ENCODE measurements around the gene VSIG4.

Gene VSIG4

GRCh38 chrX:66000628-66001272 lies 39.1 kb downstream of the VSIG4 start (continued):
- no peak for TF ChIP-seq ZSCAN30 (tag by site-specific recombination; IDR thresholded peaks at IDR 0.05)
- TF ChIP-seq KLF1 (tag by site-specific recombination; IDR thresholded peaks at IDR 0.05) = no peak
- TF ChIP-seq ZNF768 (tag by site-specific recombination; IDR thresholded peaks at IDR 0.05) = no peak
- TF ChIP-seq TRIM28 (IDR thresholded peaks at IDR 0.05; ENCODE audit: borderline replicate concordance, low read length) = no peak
- no peak for TF ChIP-seq ZNF155 (tag by site-specific recombination; IDR thresholded peaks at IDR 0.05)
- TF ChIP-seq REPIN1 (tag by site-specific recombination; IDR thresholded peaks at IDR 0.05; ENCODE audit: low read depth) = no peak

- no peaks in the 10 kb centered on the region for H3K36me3 ChIP-seq (ENCODE audit: control insufficient read depth in 2 of 2, insufficient read depth in 1 of 2, low read length in 2 of 2)
- H3K27ac ChIP-seq (ENCODE audit: extremely low read depth, low read depth, low read length) = no peak overlapping the region
- POLR2A ChIA-PET = no interaction called here
- CTCF ChIA-PET = no interaction called here
- TF ChIP-seq ZNF785 (tag by site-specific recombination; IDR thresholded peaks at IDR 0.05) (no peak), KLF8 (tag by site-specific recombination; IDR thresholded peaks at IDR 0.05) (no peak), ZNF639 (tag by site-specific recombination; IDR thresholded peaks at IDR 0.05) (no peak), ZNF174 (tag by site-specific recombination; IDR thresholded peaks at IDR 0.05) (no peak), ZNF776 (tag by site-specific recombination; IDR thresholded peaks at IDR 0.05; ENCODE audit: borderline replicate concordance) (no peak), ELK4 (IDR thresholded peaks at IDR 0.05; ENCODE audit: borderline replicate concordance, low read depth, low read length) (no peak), ZNF184 (tag by site-specific recombination; IDR thresholded peaks at IDR 0.05) (no peak), ZNF350 (tag by site-specific recombination; IDR thresholded peaks at IDR 0.05) (no peak), ZNF155 (tag by site-specific recombination; IDR thresholded peaks at IDR 0.05) (no peak)
- H3K4me1 ChIP-seq (ENCODE audit: control insufficient read depth, insufficient read depth, low read length) = no peaks in the 10 kb centered on the region
- no peaks in the 10 kb centered on the region for H3K9me3 ChIP-seq (ENCODE audit: control insufficient read depth, insufficient read depth, low read depth, low read length)
- H3K4me3 ChIP-seq (ENCODE audit: low read depth, low read length) = no peak overlapping the region
Measured at GRCh38 chrX:66000178-66000577, 39.7 kb downstream of the VSIG4 start.

GRCh38 chrX:65999563-66000148 lies 40.2 kb downstream of the VSIG4 start:
- ChIA-PET POLR2A (no interaction called here), CTCF (no interaction called here)
- TF ChIP-seq ZNF544 (tag by site-specific recombination; IDR thresholded peaks at IDR 0.05) = no peak
- no peak for TF ChIP-seq ZNF488 (tag by site-specific recombination; IDR thresholded peaks at IDR 0.05)
- no peak for TF ChIP-seq ZNF350 (tag by site-specific recombination; IDR thresholded peaks at IDR 0.05)
- no peak for TF ChIP-seq ZNF837 (tag by site-specific recombination; IDR thresholded peaks at IDR 0.05)
- TF ChIP-seq CTCF (tag by site-specific recombination; IDR thresholded peaks at IDR 0.05) = no peak
- no peak for TF ChIP-seq PBX3 (CRISPR knock-in tag; IDR thresholded peaks at IDR 0.05)
- TF ChIP-seq, protein P1, sequence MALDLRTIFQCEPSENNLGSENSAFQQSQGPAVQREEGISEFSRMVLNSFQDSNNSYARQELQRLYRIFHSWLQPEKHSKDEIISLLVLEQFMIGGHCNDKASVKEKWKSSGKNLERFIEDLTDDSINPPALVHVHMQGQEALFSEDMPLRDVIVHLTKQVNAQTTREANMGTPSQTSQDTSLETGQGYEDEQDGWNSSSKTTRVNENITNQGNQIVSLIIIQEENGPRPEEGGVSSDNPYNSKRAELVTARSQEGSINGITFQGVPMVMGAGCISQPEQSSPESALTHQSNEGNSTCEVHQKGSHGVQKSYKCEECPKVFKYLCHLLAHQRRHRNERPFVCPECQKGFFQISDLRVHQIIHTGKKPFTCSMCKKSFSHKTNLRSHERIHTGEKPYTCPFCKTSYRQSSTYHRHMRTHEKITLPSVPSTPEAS (tag by site-specific recombination; IDR thresholded peaks at IDR 0.05) = no peak
- TF ChIP-seq GLIS1 (tag by site-specific recombination; IDR thresholded peaks at IDR 0.05) = no peak
- TF ChIP-seq ZNF48 (tag by site-specific recombination; IDR thresholded peaks at IDR 0.05) = no peak
- no peak for TF ChIP-seq ZNF707 (tag by site-specific recombination; IDR thresholded peaks at IDR 0.05)
- no peak for TF ChIP-seq ZNF133 (tag by site-specific recombination; IDR thresholded peaks at IDR 0.05)
- TF ChIP-seq ZNF510 (tag by site-specific recombination; IDR thresholded peaks at IDR 0.05; ENCODE audit: insufficient replicate concordance) = no peak
- H3K4me3 ChIP-seq (ENCODE audit: low read depth, low read length) = no peak overlapping the region
- H3K4me1 ChIP-seq (ENCODE audit: control insufficient read depth, insufficient read depth, low read length) = no peaks in the 10 kb centered on the region
- no peak overlapping the region for H3K27ac ChIP-seq (ENCODE audit: extremely low read depth, low read depth, low read length)
- no peaks in the 10 kb centered on the region for H3K36me3 ChIP-seq (ENCODE audit: control insufficient read depth in 2 of 2, insufficient read depth in 1 of 2, low read length in 2 of 2)
- H3K9me3 ChIP-seq (ENCODE audit: control insufficient read depth, insufficient read depth, low read depth, low read length) = no peaks in the 10 kb centered on the region
